Measurements from ENCODE around the gene S1PR2. TPM values are rescaled to one million over a fixed set of nuclear protein-coding genes. Genes with fewer than 3 reads are reported as not detected.
A peak's percentile ranks its signal among the peaks of the same experiment; 100 is the strongest.

S1PR2 gene
- total and polyA plus RNA-seq, 2 donors (not counting 3 experiments of a cell fraction or from before 2014, with no cell fraction given), result 0.70 to 1.0 TPM

DNA sequence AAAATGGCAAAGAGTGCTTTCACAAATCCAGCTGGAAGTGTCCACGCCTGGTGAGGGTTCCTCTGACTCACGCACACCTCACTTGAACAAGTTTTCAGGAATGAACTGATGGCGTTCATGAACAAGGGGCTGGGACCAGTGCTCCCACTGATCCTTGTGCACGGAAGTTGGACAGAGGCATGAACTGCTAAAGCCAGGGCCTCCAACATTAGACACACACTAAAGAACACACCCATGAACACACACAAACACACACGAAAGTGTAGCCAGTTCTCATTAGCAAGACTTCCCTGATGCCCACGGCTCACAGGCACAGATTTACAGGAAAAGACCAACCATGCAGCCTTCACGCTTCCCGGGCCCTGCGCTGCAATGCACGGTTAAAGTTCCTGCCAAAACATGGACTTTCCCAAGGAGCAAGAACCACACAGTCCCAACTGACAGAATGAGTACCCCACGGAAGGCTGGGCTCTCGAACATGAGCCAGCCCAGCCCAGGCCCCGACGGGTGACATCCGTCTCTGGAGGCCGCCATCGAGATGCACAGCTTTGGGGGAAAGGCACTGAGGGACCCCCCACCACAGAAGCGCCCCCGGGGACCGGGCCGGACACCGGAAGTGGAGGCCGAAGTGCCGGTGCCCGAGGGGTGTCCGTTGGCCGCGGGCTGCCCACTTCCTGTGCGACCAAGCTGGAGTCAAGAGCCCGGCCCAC lies 37.2 kb downstream of the S1PR2 start:
- TF ChIP-seq FOS (IDR thresholded peaks at IDR 0.05; ENCODE audit: borderline replicate concordance, insufficient read depth, low read length) (peak; percentile 24), POLR2A (IDR thresholded peaks at IDR 0.05; ENCODE audit: low read depth, low read length) (no peak), MYC (IDR thresholded peaks at IDR 0.05; ENCODE audit: low read depth, low read length) (no peak), POLR2AphosphoS5 (IDR thresholded peaks at IDR 0.05; ENCODE audit: insufficient read depth, low read depth, low read length) (no peak)
- Histone ChIP-seq H3K36me3 (ENCODE audit: control insufficient read depth in 2 of 2, extremely low read depth in 1 of 2, insufficient read depth in 2 of 2, low read length in 2 of 2) (no peaks in the 10 kb centered on the region), H4K20me1 (replicated peaks; ENCODE audit: control insufficient read depth, extremely low read depth, insufficient read depth, low read length) (no peaks in the 10 kb centered on the region), H3K9ac (replicated peaks; ENCODE audit: extremely low read depth, insufficient read depth, low read length) (peak overlapping the region; percentile 78), H2AFZ (ENCODE audit: low read depth, low read length) (peak overlapping the region; percentile 49), H3K27me3 (ENCODE audit: control insufficient read depth in 2 of 2, insufficient read depth in 2 of 2, low read length in 2 of 2) (no peaks in the 10 kb centered on the region), H3K4me1 (ENCODE audit: control insufficient read depth, extremely low read depth, insufficient read depth, low read length) (peaks cover 16% of the 10 kb centered on the region), H3K9me1 (replicated peaks; ENCODE audit: control insufficient read depth, extremely low read depth, insufficient read depth, low read length) (no peaks in the 10 kb centered on the region), H3K27ac (ENCODE audit: insufficient read depth, low read depth, low read length) (peak overlapping the region; percentile 46), H3K4me3 (replicated peaks in 1 of 3; ENCODE audit: insufficient read depth in 1 of 3, low read depth in 1 of 3, low read length in 3 of 3) (peak overlapping the region; percentile 67 to 88 (median 86)), H3K79me2 (ENCODE audit: control insufficient read depth, insufficient read depth, low read length) (peaks cover 51% of the 10 kb centered on the region), H3K4me2 (ENCODE audit: insufficient read depth, low read length) (peak overlapping the region; percentile 86), H3K9me3 (replicated peaks; ENCODE audit: control insufficient read depth, insufficient read depth, low read length) (no peaks in the 10 kb centered on the region)
- POLR2A ChIA-PET, result no interaction called here
- BruUV-seq (replicated peaks), result TSS peak; percentile 34
- peak; percentile 40 for DNase-seq (ENCODE audit: low read depth, low spot score)
- peak; percentile 82 for FAIRE-seq
- intact Hi-C loops (cut with micrococcal nuclease) (loop anchor here (1.0 to 10.0 kb wide), 4 partner anchors 37 to 191 kb away; partner anchors contain the start of genes ANGPTL6, PPAN, S1PR2 and TYK2), dilution Hi-C loops (cut with MboI; ENCODE audit: extremely low pct_ligation_motif_present, low sequenced_read_pairs) (no loop called here)
- CTCF ChIA-PET, result interaction anchor here (0.8 to 2.3 kb wide), 3 partner anchors 26 to 56 kb away, joined by 3 to 9 read pairs (median 3); no protein-coding TSS in a partner anchor

DNA sequence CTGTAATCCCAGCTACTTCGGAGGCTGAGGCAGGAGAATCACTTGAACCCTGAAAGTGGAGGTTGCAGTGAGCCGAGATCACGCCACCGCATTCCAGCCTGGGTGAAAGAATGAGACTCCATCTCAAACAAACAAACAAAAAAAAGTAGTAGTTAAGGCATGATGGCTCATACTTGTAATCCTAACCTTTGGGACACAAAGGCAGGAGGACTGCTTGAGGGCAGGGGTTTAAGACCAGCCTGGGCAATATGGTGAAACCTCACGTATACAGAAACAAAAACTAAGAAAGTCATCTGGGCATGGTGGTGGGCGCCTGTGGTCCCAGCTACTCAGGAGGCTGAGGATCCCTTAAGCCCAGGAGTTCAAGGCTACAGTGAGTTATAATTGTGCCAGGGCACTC lies 38.2 kb downstream of the S1PR2 start:
- Histone ChIP-seq H3K27me3 (ENCODE audit: control insufficient read depth in 2 of 2, insufficient read depth in 2 of 2, low read length in 2 of 2) (no peaks in the 10 kb centered on the region), H3K27ac (ENCODE audit: insufficient read depth, low read depth, low read length) (no peak overlapping the region), H3K4me1 (ENCODE audit: control insufficient read depth, extremely low read depth, insufficient read depth, low read length) (peaks cover 16% of the 10 kb centered on the region), H2AFZ (ENCODE audit: low read depth, low read length) (no peak overlapping the region), H3K4me2 (ENCODE audit: insufficient read depth, low read length) (peak overlapping the region; percentile 86), H3K9me1 (replicated peaks; ENCODE audit: control insufficient read depth, extremely low read depth, insufficient read depth, low read length) (no peaks in the 10 kb centered on the region), H3K9me3 (replicated peaks; ENCODE audit: control insufficient read depth, insufficient read depth, low read length) (no peaks in the 10 kb centered on the region), H3K9ac (replicated peaks; ENCODE audit: extremely low read depth, insufficient read depth, low read length) (no peak overlapping the region), H3K36me3 (ENCODE audit: control insufficient read depth in 2 of 2, extremely low read depth in 1 of 2, insufficient read depth in 2 of 2, low read length in 2 of 2) (no peaks in the 10 kb centered on the region), H4K20me1 (replicated peaks; ENCODE audit: control insufficient read depth, extremely low read depth, insufficient read depth, low read length) (no peaks in the 10 kb centered on the region), H3K4me3 (replicated peaks in 1 of 3; ENCODE audit: insufficient read depth in 1 of 3, low read depth in 1 of 3, low read length in 3 of 3) (no peak overlapping the region), H3K79me2 (ENCODE audit: control insufficient read depth, insufficient read depth, low read length) (peaks cover 62% of the 10 kb centered on the region)
- TF ChIP-seq POLR2AphosphoS5 (IDR thresholded peaks at IDR 0.05; ENCODE audit: insufficient read depth, low read depth, low read length) (no peak), EZH2 (IDR thresholded peaks at IDR 0.05; ENCODE audit: borderline replicate concordance, low read depth, low read length, severe bottlenecking) (no peak)
- ChIA-PET POLR2A (no interaction called here), CTCF (no interaction called here)
- no peak for DNase-seq (ENCODE audit: low read depth, low spot score)
- dilution Hi-C loops (cut with MboI; ENCODE audit: extremely low pct_ligation_motif_present, low sequenced_read_pairs), result no loop called here
- no peak for FAIRE-seq
- intact Hi-C loops (cut with micrococcal nuclease), result loop anchor here (10.0 kb wide), 2 partner anchors 88 to 192 kb away; partner anchors contain the start of genes ANGPTL6, PPAN and TYK2
- no TSS peak for BruUV-seq (replicated peaks)
